Measurements from ENCODE around the gene TRAPPC2L.

GRCh38 chr16:88809676-88810165 lies 47.2 kb upstream of the TRAPPC2L start:
- TF ChIP-seq POLR2A (IDR thresholded peaks at IDR 0.05) (no peak), CTCF (IDR thresholded peaks at IDR 0.05) (no peak), EP300 (IDR thresholded peaks at IDR 0.05) (no peak), POLR2AphosphoS5 (IDR thresholded peaks at IDR 0.05) (no peak)

All from upper lobe of left lung (tissue), 4 donors.